RPMI7951 (cell line): ENCODE measurements around the gene SYPL1. TPM values are rescaled to one million over a fixed set of nuclear protein-coding genes. Genes with fewer than 3 reads are reported as not detected.

ENCODE experiments used
- DNase-seq: peaks from one replicate; pipeline ENCODE4 v3.0.0-alpha.2; 2012; ENCODE audit warnings: low read depth
- total RNA-seq: library from RNA; depleted of rRNA; stranded (reverse); fragments of >200 nt; shearing (Covaris generic); gene quantifications from 2 replicates; pipeline ENCODE4 v1.2.3, GENCODE V29; 2014

SYPL1 gene
- total RNA-seq, 1 experiment from 2014 or later = 80.3 TPM

- no peak for DNase-seq
Measured at GRCh38 chr7:106122713-106123112, 10.6 kb upstream of the SYPL1 start.

GRCh38 chr7:106121189-106121810, 9.2 kb upstream of the SYPL1 start:
- DNase-seq = no peak

GRCh38 chr7:106120500-106120899, 8.4 kb upstream of the SYPL1 start:
- DNase-seq = no peak

GRCh38 chr7:106119719-106120118, 7.6 kb upstream of the SYPL1 start:
- DNase-seq = no peak

- no peak for DNase-seq
Measured at GRCh38 chr7:106117786-106118544, 5.9 kb upstream of the SYPL1 start.

GRCh38 chr7:106116161-106116704, 4.1 kb upstream of the SYPL1 start:
- DNase-seq = no peak

- no peak for DNase-seq
Measured at GRCh38 chr7:106114716-106115383, 2.7 kb upstream of the SYPL1 start.

GRCh38 chr7:106112972-106113421, 885 bp upstream of the SYPL1 start:
- no peak for DNase-seq

GRCh38 chr7:106111655-106112117, 426 bp downstream of the SYPL1 start:
- peak; percentile 89 for DNase-seq

GRCh38 chr7:106110885-106111654, 1.0 kb downstream of the SYPL1 start:
- no peak for DNase-seq

GRCh38 chr7:106110238-106110560, 1.9 kb downstream of the SYPL1 start:
- DNase-seq = no peak

GRCh38 chr7:106109521-106110237, 2.4 kb downstream of the SYPL1 start:
- no peak for DNase-seq

- DNase-seq = no peak
Measured at GRCh38 chr7:106108991-106109390, 3.1 kb downstream of the SYPL1 start.

GRCh38 chr7:106104721-106105260, 7.3 kb downstream of the SYPL1 start:
- no peak for DNase-seq

GRCh38 chr7:106102387-106102966, 9.6 kb downstream of the SYPL1 start:
- DNase-seq = peak; percentile 6

- peak; percentile 39 for DNase-seq
Measured at GRCh38 chr7:106101726-106102125, 10.4 kb downstream of the SYPL1 start.

GRCh38 chr7:106100863-106101629, 11.1 kb downstream of the SYPL1 start:
- no peak for DNase-seq

- no peak for DNase-seq
Measured at GRCh38 chr7:106099539-106099938, 12.6 kb downstream of the SYPL1 start.

- no peak for DNase-seq
Measured at GRCh38 chr7:106098889-106099288, 13.2 kb downstream of the SYPL1 start.

GRCh38 chr7:106095634-106096033, 16.5 kb downstream of the SYPL1 start:
- DNase-seq = no peak
